SH-SY5Y (cell line): ENCODE results near the gene ENDOG.

Source experiments
- GATA2 ChIP-seq: IDR thresholded peaks from 2 replicates; pipeline ENCODE4 v1.6.1; 2011; ENCODE audit warnings: mild to moderate bottlenecking, low read depth, low read length
- GATA3 ChIP-seq: IDR thresholded peaks from 2 replicates; pipeline ENCODE4 v1.6.1; 2011; ENCODE audit warnings: low read depth, mild to moderate bottlenecking, low read length, moderate library complexity

The ENDOG gene

DNA sequence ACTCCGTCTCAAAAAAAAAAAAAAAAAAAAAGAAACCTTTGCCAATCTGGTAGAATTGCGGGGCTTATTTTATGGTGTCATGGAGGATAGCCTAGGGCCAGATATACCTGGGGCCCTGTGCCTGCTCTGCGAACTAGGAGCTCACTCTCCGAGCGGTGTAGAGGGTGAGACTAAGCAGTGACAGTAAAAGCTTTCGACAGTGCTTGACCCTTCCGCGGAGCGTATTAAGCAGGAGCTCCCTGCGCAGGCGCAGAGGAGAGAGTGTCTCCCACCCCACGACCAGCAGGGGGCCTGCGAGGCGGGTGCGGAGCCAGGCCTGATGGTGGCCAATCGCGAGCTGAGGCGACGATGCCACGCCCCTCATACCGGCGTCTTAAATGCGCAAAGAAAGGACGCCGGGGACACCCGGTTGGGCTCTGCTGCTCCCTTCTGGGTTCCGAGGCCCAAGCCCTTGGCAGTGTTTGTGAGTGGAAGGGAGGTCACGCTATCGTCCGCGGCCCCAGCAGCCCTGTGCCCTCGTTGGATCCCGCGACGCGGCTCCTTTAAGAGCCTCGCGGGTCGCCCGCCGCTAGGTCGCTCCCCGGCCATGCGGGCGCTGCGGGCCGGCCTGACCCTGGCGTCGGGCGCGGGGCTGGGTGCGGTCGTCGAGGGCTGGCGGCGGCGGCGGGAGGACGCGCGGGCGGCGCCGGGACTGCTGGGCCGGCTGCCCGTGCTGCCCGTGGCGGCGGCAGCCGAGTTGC lies at the start of gene ENDOG:
Gene ENDOG, plus strand, starts transcription at position 402 of the 740 bp plus-strand sequence. Its CDS starts 185 bp downstream, at position 587.
- TF ChIP-seq GATA2 (no peak), GATA3 (no peak)

DNA sequence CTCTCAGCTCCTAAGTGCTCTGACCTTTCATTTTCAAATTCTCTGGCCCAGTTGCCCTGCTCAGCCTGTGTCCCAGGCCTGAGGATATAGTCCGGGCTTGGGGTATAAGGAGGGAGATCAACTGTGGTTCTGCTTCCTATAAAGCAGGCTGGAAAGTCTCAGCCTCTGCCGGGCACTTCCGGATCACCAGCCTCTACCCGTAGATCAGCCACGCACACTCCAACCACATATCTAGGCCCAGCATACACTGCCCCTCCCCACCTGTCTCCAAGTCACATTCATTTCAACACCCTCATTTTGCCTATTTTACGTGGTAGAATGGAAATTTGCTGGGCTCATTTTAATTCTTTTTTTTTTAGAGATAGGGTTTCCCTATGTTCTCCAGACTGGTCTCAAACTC lies 49.7 kb upstream of the ENDOG start:
- TF ChIP-seq GATA2 (no peak), GATA3 (no peak)

GRCh38 chr9:128770286-128771030 lies 47.8 kb upstream of the ENDOG start:
- TF ChIP-seq GATA2 (no peak), GATA3 (no peak)

GRCh38 chr9:128771094-128771721 lies 47.1 kb upstream of the ENDOG start:
- TF ChIP-seq GATA2 = no peak
- no peak for TF ChIP-seq GATA3

GRCh38 chr9:128771745-128772519 lies 46.4 kb upstream of the ENDOG start, which contains the start of gene ZER1:
Gene ZER1, minus strand, starts transcription at chr9:128771927. Its CDS starts 16,362 bp downstream, at chr9:128755565.
- TF ChIP-seq GATA2 (no peak), GATA3 (no peak)

DNA sequence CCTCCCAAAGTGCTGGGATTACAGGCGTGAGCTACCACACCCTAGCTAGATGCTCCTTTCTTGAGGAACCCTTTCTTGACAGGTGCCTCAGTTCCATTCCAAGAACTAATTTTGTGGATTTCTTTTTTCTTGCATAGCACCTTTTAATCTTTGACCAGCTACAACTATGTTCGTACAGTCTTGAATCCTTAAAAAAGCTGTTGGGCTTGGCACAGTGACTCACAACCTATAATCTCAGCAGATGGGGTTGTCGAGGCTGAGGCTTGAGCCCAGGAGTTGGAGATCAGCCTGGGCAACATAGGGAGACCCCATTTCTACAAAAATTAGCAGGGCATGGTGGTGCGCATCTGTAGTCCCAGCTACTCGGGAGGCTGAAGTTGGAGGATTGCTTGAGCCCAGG lies 45.3 kb upstream of the ENDOG start:
- TF ChIP-seq GATA3 = no peak
- TF ChIP-seq GATA2 = no peak

- TF ChIP-seq GATA3 (no peak), GATA2 (no peak)
These were observed 43.5 kb upstream of the ENDOG start for GRCh38 chr9:128774804-128775203.

GRCh38 chr9:128781187-128782070 lies 36.9 kb upstream of the ENDOG start:
- TF ChIP-seq GATA2 (no peak), GATA3 (no peak)

DNA sequence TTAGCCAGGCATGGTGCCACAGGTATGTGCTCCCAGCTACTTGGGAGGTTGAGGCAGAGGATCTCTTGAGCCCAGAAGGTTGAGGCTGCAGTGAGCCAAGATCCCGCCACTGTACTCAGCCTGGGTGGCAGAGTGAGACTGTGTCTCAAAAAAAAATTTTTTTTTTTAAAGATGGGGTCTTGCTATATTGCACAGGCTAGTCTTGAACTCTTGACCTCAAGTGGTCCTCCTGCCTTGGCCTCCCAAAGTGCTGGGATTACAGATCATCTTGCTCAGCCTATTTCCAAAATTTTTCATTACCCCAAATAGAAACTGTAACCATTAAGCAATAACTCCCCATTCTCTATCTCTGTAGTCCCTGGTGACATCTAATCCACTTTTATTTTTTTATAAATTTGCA lies 35.6 kb upstream of the ENDOG start:
- TF ChIP-seq GATA2 = no peak
- no peak for TF ChIP-seq GATA3

DNA sequence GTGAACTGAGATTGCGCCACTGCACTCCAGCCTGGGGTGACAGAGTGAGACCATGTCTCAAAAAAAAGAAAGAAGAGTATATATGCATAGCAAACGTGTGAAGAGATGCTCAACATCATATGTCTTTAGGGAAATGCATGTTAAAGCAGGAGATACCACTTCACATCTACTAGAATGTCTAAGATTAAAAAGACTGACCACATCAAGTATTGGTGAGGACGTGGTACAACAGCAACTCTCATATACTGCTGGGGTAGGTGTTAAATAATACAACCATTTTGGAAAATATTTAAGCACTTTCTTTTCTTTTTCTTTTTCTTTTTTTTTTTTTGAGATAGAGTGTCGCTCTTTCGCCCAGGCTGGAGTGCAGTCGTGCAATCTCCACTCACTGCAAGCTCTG lies 32.9 kb upstream of the ENDOG start:
- no peak for TF ChIP-seq GATA2
- no peak for TF ChIP-seq GATA3

GRCh38 chr9:128786681-128787601 lies 31.4 kb upstream of the ENDOG start, which contains the start of gene TBC1D13:
Gene TBC1D13, plus strand, starts transcription at chr9:128787253. Its CDS starts 101 bp downstream, at chr9:128787354.
- TF ChIP-seq GATA2 (no peak), GATA3 (no peak)

DNA sequence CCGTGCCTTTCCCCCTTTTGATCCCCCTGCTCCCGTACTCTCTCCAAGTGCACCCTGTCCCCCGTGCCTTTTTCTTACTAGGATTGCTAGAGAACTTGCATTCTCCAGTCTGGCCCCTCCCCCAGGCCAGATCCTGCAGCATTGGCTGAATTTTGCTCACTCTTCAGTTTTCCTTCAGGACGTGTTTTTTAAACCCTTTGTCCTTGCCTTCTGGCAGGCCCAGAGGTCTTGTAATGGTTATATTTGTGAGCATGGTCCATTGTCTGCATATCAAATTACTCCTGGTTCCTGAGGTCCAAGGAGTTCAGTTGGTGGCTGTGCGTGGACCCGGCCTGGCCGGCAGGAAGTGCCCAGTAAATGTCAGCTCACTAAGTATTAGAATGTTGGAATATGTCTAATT lies 30.6 kb upstream of the ENDOG start:
- TF ChIP-seq GATA3 (no peak), GATA2 (no peak)
